Spinal cord (tissue), 10 donors: ENCODE data around the gene SERPINB1. TPM values are rescaled to one million over a fixed set of nuclear protein-coding genes. Genes with fewer than 3 reads are reported as not detected.
A peak's percentile ranks its signal among the peaks of the same experiment; 100 is the strongest.
"Not testable (repeated sequence)": the region's sequence is repeated elsewhere in the genome, so short reads cannot be mapped to it uniquely, and the experiment has no call there.

ENCODE experiments used
- DNase-seq, 6 donors: peaks; one replicate each; pipeline versions ENCODE4 v3.0.0 to v3.0.0-alpha.2; 2013 to 2015; ENCODE audit warnings: low spot score in 6 of 6, low read depth in 4 of 6
- H3K27ac ChIP-seq: one replicate; pipeline ENCODE4 v1.5.1; 2013; ENCODE audit warnings: low read depth, low read length, control low read depth
- H3K27me3 ChIP-seq: one replicate; pipeline ENCODE4 v1.6.1; 2013; ENCODE audit warnings: low read length; ENCODE audit not compliant: control insufficient read depth, insufficient read depth
- H3K36me3 ChIP-seq: one replicate; pipeline ENCODE4 v1.6.1; 2013; ENCODE audit warnings: low read length; ENCODE audit not compliant: control insufficient read depth, insufficient read depth
- H3K4me1 ChIP-seq: one replicate; pipeline ENCODE4 v1.6.1; 2013; ENCODE audit warnings: low read length; ENCODE audit not compliant: control insufficient read depth, insufficient read depth
- H3K4me3 ChIP-seq: one replicate; pipeline ENCODE4 v1.5.1; 2013; ENCODE audit warnings: low read depth, low read length, control low read depth
- H3K9me3 ChIP-seq: one replicate; pipeline ENCODE4 v1.6.1; 2013; ENCODE audit warnings: low read length; ENCODE audit not compliant: control insufficient read depth, insufficient read depth
- WGBS: methylation state at CpG from one replicate; pipeline ENCODE4 v1.1.5; 2013; ENCODE audit warnings: missing lambda C conversion rate; ENCODE audit not compliant: insufficient coverage; 5-methylcytosine and 5-hydroxymethylcytosine counted together
- long read RNA-seq, 4 donors: transcript quantifications; one replicate each; lab custom pipeline, GENCODE V29; 2026
- polyA plus RNA-seq, 2 donors: library from polyadenylated mRNA; unstranded; fragments of 120-200 nt; gene quantifications; one replicate each; pipeline ENCODE4 v1.2.1, GENCODE V29; 2013; ENCODE audit not compliant: insufficient read length in 2 of 2
- total RNA-seq, 2 donors: library from RNA; depleted of rRNA in 1 of 2; stranded (reverse); fragments of 120-200 nt in 1 of 2; fragments of >200 nt in 1 of 2; gene quantifications; one replicate each; pipeline versions ENCODE4 v1.2.3 to v1.2.4, GENCODE V29; 2013 to 2014
- donor health status: healthy.

The SERPINB1 gene
- total RNA-seq, result 10 to 100 TPM; 17.0 to 23.4 TPM
- 10 to 100 TPM; 12.0 to 14.0 TPM for polyA plus RNA-seq
- long read RNA-seq, donor 1, transcript SERPINB1-201 (7 exons, 2,619 nt), result major isoform, 5 of 5 reads
- long read RNA-seq, donor 1, partial matches to known transcripts, result 0 of 5 reads
- long read RNA-seq, donor 1, other reads (novel, unspliced or antisense), result 0 of 5 reads
- long read RNA-seq, donor 2, partial matches to known transcripts, result 0 of 4 reads
- long read RNA-seq, donor 2, other reads (novel, unspliced or antisense), result 0 of 4 reads
- long read RNA-seq, donor 3, partial matches to known transcripts, result 0 of 2 reads
- long read RNA-seq, donor 3, other reads (novel, unspliced or antisense), result 0 of 2 reads
- long read RNA-seq, donor 4, transcript SERPINB1-201 (7 exons, 2,619 nt), result major isoform, 7 of 7 reads
- long read RNA-seq, donor 4, partial matches to known transcripts, result 0 of 7 reads
- long read RNA-seq, donor 4, other reads (novel, unspliced or antisense), result 0 of 7 reads

GRCh38 chr6:2841264-2842138 is at the start of gene SERPINB1:
Gene SERPINB1 (minus strand): TSS chr6:2841863. CDS start chr6:2840586, 1,277 bp downstream.
- WGBS, result 4% methylated on average over 55 of the region's 67 CpGs
- H3K27ac ChIP-seq, result peak within 1 kb of the TSS; percentile 84
- H3K9me3 ChIP-seq, result no peaks in the 10 kb centered on the region
- H3K36me3 ChIP-seq, result no peaks in the 10 kb centered on the region
- H3K4me1 ChIP-seq, result peaks cover 13% of the 10 kb centered on the region
- peak within 1 kb of the TSS; percentile 38 for H3K4me3 ChIP-seq
- H3K27me3 ChIP-seq, result peaks cover 2% of the 10 kb centered on the region
- peak in 2 of 6 donors; percentile 76 to 78 for DNase-seq

GRCh38 chr6:2890976-2891767 is 49.5 kb upstream of the SERPINB1 start:
- Histone ChIP-seq H3K36me3 (peaks cover 18% of the 10 kb centered on the region), H3K27ac (no peak overlapping the region)
- WGBS, result 93% methylated on average over 13 of the region's 14 CpGs

DNA sequence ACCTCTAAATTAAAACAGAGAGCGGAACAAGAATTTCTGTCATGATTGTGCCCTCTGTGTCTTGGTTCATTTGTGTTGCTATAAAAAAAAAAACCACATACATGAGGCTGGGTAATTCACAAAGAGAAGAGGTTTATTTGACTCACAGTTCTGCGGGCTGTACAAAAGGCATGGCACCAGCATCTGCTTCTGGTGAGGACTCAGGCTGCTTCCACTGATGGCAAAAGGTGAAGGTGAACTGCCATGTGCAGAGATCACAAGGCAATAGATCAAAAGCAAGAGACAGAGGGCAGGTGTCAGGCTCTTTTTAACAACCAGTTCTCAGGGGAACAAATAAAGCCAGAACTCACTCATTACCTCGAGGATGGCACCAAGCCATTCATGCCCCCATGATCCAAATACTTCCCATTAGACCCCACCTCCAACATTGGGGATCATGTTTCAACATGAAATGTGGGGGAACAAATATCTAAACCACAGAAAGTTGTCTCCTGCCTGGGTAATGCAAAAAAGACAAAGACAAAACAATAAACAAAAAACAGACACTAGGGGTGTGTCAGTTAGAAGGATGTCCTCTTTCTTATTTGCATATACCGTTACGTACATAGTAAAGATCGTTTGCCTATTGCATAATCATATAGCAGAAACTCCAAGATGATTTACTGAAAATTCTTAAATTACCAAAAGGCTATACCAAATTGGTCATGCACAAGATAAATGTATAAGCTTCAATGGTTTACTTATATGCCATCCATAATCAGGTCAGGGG is 44.5 kb upstream of the SERPINB1 start:
- Histone ChIP-seq H3K4me1 (no peaks in the 10 kb centered on the region), H3K27ac (no peak overlapping the region)
- 50% methylated on average over 1 of the region's 6 CpGs for WGBS

More at GRCh38 chr6:2890976-2891767, 49.5 kb upstream of the SERPINB1 start:
- H3K27me3 ChIP-seq, result no peaks in the 10 kb centered on the region
- H3K4me3 ChIP-seq, result no peak overlapping the region
- H3K9me3 ChIP-seq, result no peaks in the 10 kb centered on the region
- no peak for DNase-seq
- no peaks in the 10 kb centered on the region for H3K4me1 ChIP-seq

DNA sequence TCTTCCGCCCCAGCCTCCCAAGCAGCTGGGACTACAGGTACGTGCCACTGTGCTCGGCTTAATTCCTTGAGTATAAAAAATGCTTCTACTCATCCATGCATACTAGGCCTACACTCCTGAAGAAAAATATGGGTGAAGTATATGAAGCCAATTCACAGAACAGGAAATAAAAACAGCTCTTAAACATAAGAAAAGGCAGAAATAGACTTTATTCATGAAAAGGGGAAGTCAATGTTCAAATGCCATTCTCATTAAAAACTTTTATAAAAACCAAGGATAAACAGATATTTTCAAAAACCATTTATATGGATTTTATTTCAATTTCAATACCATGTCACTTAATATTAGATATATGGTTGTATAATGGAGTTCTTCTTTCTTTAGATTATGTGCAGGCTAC is 43.1 kb upstream of the SERPINB1 start:
- no peaks in the 10 kb centered on the region for H3K27me3 ChIP-seq
- no peak for DNase-seq
- no peak overlapping the region for H3K4me3 ChIP-seq
- no peaks in the 10 kb centered on the region for H3K4me1 ChIP-seq
- no CpG with 5 or more reads among the region's 3 CpGs for WGBS
- no peaks in the 10 kb centered on the region for H3K9me3 ChIP-seq
- no peaks in the 10 kb centered on the region for H3K36me3 ChIP-seq
- H3K27ac ChIP-seq, result no peak overlapping the region

More for the DNA sequence above, 44.5 kb upstream of the SERPINB1 start:
- Histone ChIP-seq H3K9me3 (no peaks in the 10 kb centered on the region), H3K4me3 (no peak overlapping the region), H3K27me3 (no peaks in the 10 kb centered on the region), H3K36me3 (peaks cover 3% of the 10 kb centered on the region)
- DNase-seq, result no peak

DNA sequence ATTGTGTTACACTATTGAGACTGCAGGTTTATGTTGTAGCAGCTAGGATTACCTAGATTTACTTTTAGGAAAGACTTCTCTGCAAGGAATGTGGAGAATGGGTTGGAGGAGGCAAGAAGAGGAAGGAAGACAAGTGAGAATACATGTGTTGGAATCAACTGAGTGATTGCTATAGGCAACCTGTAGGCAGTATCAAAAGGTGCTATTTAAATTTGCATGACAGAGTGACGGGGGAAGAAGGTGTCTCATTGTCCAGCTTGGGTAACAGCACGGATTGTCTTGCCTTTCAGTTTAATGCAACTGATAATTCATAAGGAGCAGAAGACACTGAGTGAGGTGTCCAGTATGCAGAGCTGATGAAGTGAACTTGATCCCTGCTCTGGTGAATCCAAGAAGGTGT is 42.0 kb upstream of the SERPINB1 start:
- Histone ChIP-seq H3K4me1 (no peaks in the 10 kb centered on the region), H3K9me3 (no peaks in the 10 kb centered on the region), H3K27ac (no peak overlapping the region), H3K36me3 (no peaks in the 10 kb centered on the region), H3K4me3 (no peak overlapping the region), H3K27me3 (no peaks in the 10 kb centered on the region)
- 92% methylated on average over 2 of the region's 2 CpGs for WGBS
- DNase-seq, result no peak

GRCh38 chr6:2881423-2881822 is 39.8 kb upstream of the SERPINB1 start:
- H3K27ac ChIP-seq, result no peak overlapping the region
- DNase-seq, result no peak
- no peaks in the 10 kb centered on the region for H3K9me3 ChIP-seq
- H3K4me3 ChIP-seq, result no peak overlapping the region
- no peaks in the 10 kb centered on the region for H3K36me3 ChIP-seq
- peaks cover 2% of the 10 kb centered on the region for H3K27me3 ChIP-seq
- WGBS, result no CpG with 5 or more reads among the region's 4 CpGs
- peaks cover 12% of the 10 kb centered on the region for H3K4me1 ChIP-seq

- H3K9me3 ChIP-seq, result not testable (repeated sequence)
- WGBS, result no CpG with 5 or more reads among the region's 2 CpGs
These were observed 38.5 kb upstream of the SERPINB1 start for GRCh38 chr6:2880156-2880555.

GRCh38 chr6:2877960-2878359 is 36.3 kb upstream of the SERPINB1 start:
- no peaks in the 10 kb centered on the region for H3K9me3 ChIP-seq
- H3K4me1 ChIP-seq, result peaks cover 38% of the 10 kb centered on the region
- 91% methylated on average over 2 of the region's 2 CpGs for WGBS
- H3K27ac ChIP-seq, result no peak overlapping the region
- no peaks in the 10 kb centered on the region for H3K36me3 ChIP-seq
- H3K4me3 ChIP-seq, result no peak overlapping the region
- H3K27me3 ChIP-seq, result peaks cover 15% of the 10 kb centered on the region
- DNase-seq, result peak in 1 of 6 donors; percentile 16

More at GRCh38 chr6:2880156-2880555, 38.5 kb upstream of the SERPINB1 start:
- not testable (repeated sequence) for H3K4me3 ChIP-seq, DNase-seq, H3K36me3 ChIP-seq, H3K27me3 ChIP-seq, H3K27ac ChIP-seq
- peaks cover 24% of the 10 kb centered on the region for H3K4me1 ChIP-seq
